C4-2B (cell line): ENCODE data around the gene AFP.

Source experiments
- ZFX ChIP-seq: fragments of 450-650 bp; IDR thresholded peaks from 2 replicates; pipeline ENCODE4 v1.6.1; 2017
- TF ChIP-seq, protein P1 (sequence below): fragments of 450-650 bp; conservative IDR thresholded peaks from 2 replicates; pipeline ENCODE4 v1.5.1; 2017; ENCODE audit warnings: mild to moderate bottlenecking

DNA sequence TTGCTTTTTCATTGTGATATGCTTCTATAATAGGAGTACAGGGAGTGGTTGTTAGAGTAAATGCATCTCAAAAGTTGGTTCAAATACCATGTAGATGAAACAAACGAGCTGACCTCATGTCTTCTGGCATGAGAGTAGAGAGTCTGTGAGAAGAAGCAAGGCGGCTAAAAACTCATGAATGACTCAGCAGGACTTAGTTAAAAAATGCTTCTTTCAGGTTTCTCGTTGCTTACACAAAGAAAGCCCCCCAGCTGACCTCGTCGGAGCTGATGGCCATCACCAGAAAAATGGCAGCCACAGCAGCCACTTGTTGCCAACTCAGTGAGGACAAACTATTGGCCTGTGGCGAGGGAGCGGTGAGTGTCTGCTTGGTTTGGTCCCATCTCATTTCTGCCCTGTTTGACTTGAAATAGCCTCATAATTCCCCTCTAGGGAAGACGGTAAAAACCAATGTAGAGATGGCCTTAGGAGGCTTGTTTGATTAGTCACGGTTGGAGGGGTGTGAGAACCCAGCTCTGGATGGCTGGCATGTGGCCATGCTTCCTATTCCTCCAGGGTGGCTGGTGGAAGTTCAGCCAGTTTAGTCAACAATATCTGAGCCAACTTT is 14.5 kb downstream of the AFP start:
- TF ChIP-seq, protein P1, sequence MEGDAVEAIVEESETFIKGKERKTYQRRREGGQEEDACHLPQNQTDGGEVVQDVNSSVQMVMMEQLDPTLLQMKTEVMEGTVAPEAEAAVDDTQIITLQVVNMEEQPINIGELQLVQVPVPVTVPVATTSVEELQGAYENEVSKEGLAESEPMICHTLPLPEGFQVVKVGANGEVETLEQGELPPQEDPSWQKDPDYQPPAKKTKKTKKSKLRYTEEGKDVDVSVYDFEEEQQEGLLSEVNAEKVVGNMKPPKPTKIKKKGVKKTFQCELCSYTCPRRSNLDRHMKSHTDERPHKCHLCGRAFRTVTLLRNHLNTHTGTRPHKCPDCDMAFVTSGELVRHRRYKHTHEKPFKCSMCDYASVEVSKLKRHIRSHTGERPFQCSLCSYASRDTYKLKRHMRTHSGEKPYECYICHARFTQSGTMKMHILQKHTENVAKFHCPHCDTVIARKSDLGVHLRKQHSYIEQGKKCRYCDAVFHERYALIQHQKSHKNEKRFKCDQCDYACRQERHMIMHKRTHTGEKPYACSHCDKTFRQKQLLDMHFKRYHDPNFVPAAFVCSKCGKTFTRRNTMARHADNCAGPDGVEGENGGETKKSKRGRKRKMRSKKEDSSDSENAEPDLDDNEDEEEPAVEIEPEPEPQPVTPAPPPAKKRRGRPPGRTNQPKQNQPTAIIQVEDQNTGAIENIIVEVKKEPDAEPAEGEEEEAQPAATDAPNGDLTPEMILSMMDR, result no peak
- no peak for TF ChIP-seq ZFX
